Fibroblast of mammary gland (primary cell): Measurements from ENCODE around the gene MOCS1.

Source experiments
- DNase-seq: peaks from one replicate; pipeline ENCODE4 v3.0.0-alpha.2; 2010; ENCODE audit warnings: low read depth
- H3K4me3 ChIP-seq: 2 replicates; pipeline ENCODE4 v1.5.1; 2011; ENCODE audit warnings: low read depth, mild to moderate bottlenecking, low read length, moderate library complexity; ENCODE audit not compliant: control insufficient read depth
- TF ChIP-seq, protein P1 (sequence below): conservative IDR thresholded peaks from 2 replicates; pipeline ENCODE4 v1.5.1; 2011; ENCODE audit warnings: low read depth, low read length, inconsistent platforms; ENCODE audit not compliant: control insufficient read depth, insufficient read depth

Gene MOCS1

DNA sequence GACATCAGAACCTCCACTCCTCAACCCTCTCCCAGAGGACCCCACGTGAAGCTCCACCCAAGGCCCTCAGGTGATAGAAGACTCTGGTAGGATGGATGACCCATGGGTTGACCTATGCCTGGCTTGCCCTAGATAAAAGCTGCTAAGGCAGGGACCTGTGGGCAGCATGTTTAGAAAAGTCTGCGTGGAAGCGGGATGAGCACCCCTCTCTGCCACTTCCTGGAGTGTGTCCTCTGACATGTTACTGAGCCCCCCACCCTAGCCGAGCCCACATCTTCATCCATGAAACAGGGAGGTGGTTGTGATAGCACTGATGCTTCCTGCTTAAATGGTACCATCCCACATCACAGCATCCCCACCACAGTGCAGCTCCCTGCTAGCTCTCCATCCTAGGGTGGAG lies 21.8 kb downstream of the MOCS1 start:
- no peak overlapping the region for H3K4me3 ChIP-seq
- TF ChIP-seq, protein P1, sequence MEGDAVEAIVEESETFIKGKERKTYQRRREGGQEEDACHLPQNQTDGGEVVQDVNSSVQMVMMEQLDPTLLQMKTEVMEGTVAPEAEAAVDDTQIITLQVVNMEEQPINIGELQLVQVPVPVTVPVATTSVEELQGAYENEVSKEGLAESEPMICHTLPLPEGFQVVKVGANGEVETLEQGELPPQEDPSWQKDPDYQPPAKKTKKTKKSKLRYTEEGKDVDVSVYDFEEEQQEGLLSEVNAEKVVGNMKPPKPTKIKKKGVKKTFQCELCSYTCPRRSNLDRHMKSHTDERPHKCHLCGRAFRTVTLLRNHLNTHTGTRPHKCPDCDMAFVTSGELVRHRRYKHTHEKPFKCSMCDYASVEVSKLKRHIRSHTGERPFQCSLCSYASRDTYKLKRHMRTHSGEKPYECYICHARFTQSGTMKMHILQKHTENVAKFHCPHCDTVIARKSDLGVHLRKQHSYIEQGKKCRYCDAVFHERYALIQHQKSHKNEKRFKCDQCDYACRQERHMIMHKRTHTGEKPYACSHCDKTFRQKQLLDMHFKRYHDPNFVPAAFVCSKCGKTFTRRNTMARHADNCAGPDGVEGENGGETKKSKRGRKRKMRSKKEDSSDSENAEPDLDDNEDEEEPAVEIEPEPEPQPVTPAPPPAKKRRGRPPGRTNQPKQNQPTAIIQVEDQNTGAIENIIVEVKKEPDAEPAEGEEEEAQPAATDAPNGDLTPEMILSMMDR, result no peak
- no peak for DNase-seq

DNA sequence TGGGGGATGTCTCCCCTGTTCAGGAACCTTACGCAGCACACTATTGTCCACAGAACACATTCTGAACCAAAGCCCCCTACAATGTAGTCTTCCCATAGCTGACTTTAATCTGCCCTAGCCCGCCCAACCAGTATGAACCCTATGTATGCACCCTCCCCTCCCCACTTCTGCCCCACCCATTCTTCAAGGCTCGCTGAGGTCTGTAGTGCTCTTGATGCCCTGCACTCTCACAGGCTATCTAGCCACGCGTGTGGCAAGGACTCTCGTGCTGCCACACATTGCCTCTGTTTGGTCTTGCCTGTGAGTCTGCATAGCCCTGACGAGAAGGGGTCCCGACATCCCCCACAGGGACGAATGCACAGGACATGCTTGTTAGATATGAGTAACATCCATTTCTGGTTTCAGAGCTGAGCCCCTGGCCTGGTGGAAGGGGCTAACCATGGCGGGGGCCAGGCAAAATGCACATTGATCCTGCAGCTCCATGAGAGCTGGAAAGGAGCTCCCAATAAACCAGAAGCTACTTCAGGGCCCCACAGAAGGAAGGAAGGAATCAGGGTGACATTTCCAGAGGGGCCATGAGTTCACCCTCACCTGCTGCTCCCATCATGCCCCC lies 22.6 kb downstream of the MOCS1 start:
- TF ChIP-seq, protein P1, result no peak
- H3K4me3 ChIP-seq, result no peak overlapping the region
- DNase-seq, result no peak

DNA sequence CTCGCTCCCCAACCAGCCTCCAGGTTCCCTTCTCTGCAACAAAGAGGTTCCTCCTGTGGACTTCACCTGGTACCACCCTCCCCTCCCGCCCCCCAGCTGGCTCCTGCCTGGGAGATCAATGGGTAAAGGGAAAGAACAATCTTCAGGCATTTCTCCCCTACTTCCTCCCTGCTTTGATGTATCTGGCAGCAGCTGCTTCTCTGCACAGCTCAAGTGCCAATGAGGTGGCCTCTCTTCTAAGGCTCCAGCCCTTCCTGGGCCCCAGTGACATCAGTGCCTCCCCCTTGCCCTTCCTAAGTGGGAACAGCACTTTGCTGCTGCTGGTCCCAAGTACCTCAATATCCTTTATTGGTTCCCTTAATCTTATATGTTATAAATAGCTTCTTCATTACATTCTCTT lies 23.5 kb downstream of the MOCS1 start:
- TF ChIP-seq, protein P1, result no peak
- DNase-seq, result no peak
- H3K4me3 ChIP-seq, result no peak overlapping the region

DNA sequence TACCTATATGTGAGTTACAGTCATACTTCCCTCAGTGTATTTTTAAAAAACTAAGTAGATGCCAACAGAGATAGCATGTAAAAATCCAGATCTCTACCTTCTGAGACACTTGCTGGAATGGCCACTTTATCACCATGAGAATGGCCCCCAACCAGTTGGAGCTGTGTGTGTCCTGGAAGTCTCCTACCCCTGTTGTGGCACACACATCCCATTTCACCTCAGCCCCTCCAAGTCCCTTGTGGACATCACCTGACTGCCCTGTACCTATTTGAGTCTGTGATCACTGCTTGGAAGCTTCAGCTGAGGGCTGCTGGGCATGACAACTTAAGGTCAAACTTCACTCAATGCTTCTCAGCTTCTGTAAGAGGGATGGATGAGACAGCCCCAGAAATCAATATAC lies 24.1 kb downstream of the MOCS1 start:
- TF ChIP-seq, protein P1, result no peak
- no peak for DNase-seq
- H3K4me3 ChIP-seq, result no peak overlapping the region

DNA sequence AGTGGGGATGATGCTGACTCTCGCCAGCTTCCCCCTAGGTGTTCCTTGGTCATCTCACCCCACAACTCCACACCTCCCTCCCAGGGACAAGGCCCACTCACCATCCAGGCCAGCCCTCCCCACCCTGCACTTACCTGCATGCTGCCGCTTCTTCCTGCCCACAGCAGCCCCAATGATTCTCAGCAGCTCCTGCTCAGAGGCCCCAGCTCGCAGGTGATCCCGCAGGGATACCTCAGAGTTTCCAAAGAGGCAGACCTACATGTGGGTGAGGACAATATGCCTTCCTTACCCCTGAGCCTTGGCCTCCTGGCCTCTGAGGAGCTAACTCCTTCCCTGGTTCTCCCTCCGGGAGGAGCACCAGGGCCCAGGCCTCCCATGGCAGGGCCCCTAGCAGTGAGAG lies 24.6 kb downstream of the MOCS1 start:
- TF ChIP-seq, protein P1, result no peak
- DNase-seq, result no peak
- no peak overlapping the region for H3K4me3 ChIP-seq

DNA sequence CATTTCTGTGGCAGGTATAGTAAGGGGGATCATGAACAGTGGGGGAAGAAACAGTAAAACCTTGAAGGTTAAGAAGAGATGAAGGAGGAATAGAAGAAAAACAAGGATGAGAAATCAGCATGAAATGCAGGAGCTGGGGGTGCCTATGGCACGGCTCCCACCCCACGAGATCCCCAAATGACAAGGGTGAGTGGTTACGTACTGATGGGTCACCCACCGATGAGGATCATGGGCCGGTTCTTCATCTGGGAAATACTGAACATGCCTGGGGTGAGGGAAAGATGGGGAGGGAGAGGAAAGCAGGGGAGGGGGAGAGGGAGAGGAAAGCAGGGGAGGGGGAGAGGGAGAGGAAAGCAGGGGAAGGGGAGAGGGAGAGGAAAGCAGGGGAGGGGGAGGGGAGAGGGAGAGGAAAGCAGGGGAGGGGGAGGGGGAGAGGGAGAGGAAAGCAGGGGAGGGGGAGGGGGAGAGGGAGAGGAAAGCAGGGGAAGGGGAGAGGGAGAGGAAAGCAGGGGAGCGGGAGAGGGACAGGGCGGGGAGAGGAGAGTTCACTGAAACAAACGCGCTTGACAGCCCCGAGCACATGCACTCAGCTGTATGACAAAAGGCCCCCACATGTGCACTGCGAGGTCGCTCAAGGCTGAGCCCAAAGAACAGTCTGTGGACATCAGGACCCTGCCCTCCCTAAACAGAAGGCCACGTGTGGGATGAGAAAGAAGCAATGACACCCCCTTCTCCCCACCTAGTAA lies 25.3 kb downstream of the MOCS1 start:
- DNase-seq, result no peak
- H3K4me3 ChIP-seq, result no peak overlapping the region
- TF ChIP-seq, protein P1, result no peak
